WTC11 (cell line): ENCODE results near the gene MYBPH. TPM values are rescaled to one million over a fixed set of nuclear protein-coding genes. Genes with fewer than 3 reads are reported as not detected.

ENCODE experiments used
- ATAC-seq: fragments of 200-7000 bp; cut with Tn5 transposase; 2 replicates; pipeline ENCODE4 v1.10.0; 2021; ENCODE audit warnings: mild to moderate bottlenecking, moderate library complexity
- CTCF ChIA-PET: fragments of 300-600 bp; sonication (Branson Sonifier 250); formaldehyde crosslinking; loops from one replicate; lab custom pipeline; 2021; ENCODE audit warnings: antibody characterized with exemption; lab: Charles Lee
- POLR2A ChIA-PET: fragments of 350-600 bp; sonication (Branson Sonifier 250); formaldehyde crosslinking; loops from one replicate; lab custom pipeline; 2021; ENCODE audit warnings: antibody characterized with exemption; lab: Charles Lee
- DNase-seq: peaks from one replicate; pipeline ENCODE4 v3.0.0; 2021; ENCODE audit warnings: low spot score
- H3K27ac Mint-ChIP-seq: 2 replicates; pipeline ENCODE4 v1.8.0; 2021; ENCODE audit warnings: mixed read lengths
- H3K27me3 Mint-ChIP-seq: 2 replicates; pipeline ENCODE4 v1.8.0; 2021; ENCODE audit warnings: low read depth, mild to moderate bottlenecking, moderate library complexity, mixed read lengths
- H3K36me3 Mint-ChIP-seq: 2 replicates; pipeline ENCODE4 v1.8.0; 2021; ENCODE audit warnings: mixed read lengths
- H3K4me1 Mint-ChIP-seq: 2 replicates; pipeline ENCODE4 v1.8.0; 2022; ENCODE audit warnings: mixed read lengths
- H3K4me3 Mint-ChIP-seq: 2 replicates; pipeline ENCODE4 v1.8.0; 2021; ENCODE audit warnings: mild to moderate bottlenecking, moderate library complexity, mixed read lengths
- H3K9me3 Mint-ChIP-seq: 2 replicates; pipeline ENCODE4 v1.8.0; 2021; ENCODE audit warnings: mixed read lengths
- AR ChIP-seq: fragments of 250-450 bp; sonication (Bioruptor Pico); IDR thresholded peaks from 2 replicates; pipeline ENCODE4 v1.9.0; 2021; ENCODE audit warnings: mild to moderate bottlenecking
- ATF1 ChIP-seq: sonication (generic); formaldehyde crosslinking; IDR thresholded peaks from 2 replicates; pipeline ENCODE4 v1.8.1; 2023; ENCODE audit warnings: mild to moderate bottlenecking, moderate library complexity, missing genetic modification reagents
- ATF6 ChIP-seq: sonication (generic); formaldehyde crosslinking; IDR thresholded peaks from 2 replicates; pipeline ENCODE4 v1.8.1; 2023; ENCODE audit warnings: mild to moderate bottlenecking, missing genetic modification reagents
- CBFB ChIP-seq: sonication (generic); formaldehyde crosslinking; IDR thresholded peaks from 2 replicates; pipeline ENCODE4 v1.8.1; 2022; ENCODE audit warnings: mild to moderate bottlenecking, low read depth, missing genetic modification reagents
- E2F5 ChIP-seq: sonication (generic); formaldehyde crosslinking; IDR thresholded peaks from 2 replicates; pipeline ENCODE4 v1.8.1; 2022; ENCODE audit warnings: mild to moderate bottlenecking, moderate library complexity, missing genetic modification reagents
- EMX1 ChIP-seq: fragments of 250-450 bp; sonication (Bioruptor Pico); IDR thresholded peaks from 2 replicates; pipeline ENCODE4 v1.8.0; 2021; ENCODE audit warnings: mild to moderate bottlenecking
- JUN ChIP-seq: sonication (generic); formaldehyde crosslinking; IDR thresholded peaks from 2 replicates; pipeline ENCODE4 v1.8.0; 2023; ENCODE audit warnings: mild to moderate bottlenecking, missing genetic modification reagents
- NR3C1 ChIP-seq: sonication (generic); formaldehyde crosslinking; conservative IDR thresholded peaks from 2 replicates; pipeline ENCODE4 v1.8.1; 2023; ENCODE audit warnings: low read depth, mild to moderate bottlenecking, missing genetic modification reagents
- TCF7 ChIP-seq: sonication (generic); formaldehyde crosslinking; IDR thresholded peaks from 2 replicates; pipeline ENCODE4 v1.8.0; 2022; ENCODE audit warnings: mild to moderate bottlenecking, low read depth, missing genetic modification reagents, moderate library complexity
- TEAD1 ChIP-seq: sonication (generic); formaldehyde crosslinking; IDR thresholded peaks from 2 replicates; pipeline ENCODE4 v1.8.0; 2022; ENCODE audit warnings: mild to moderate bottlenecking, missing genetic modification reagents
- USF2 ChIP-seq: sonication (generic); formaldehyde crosslinking; IDR thresholded peaks from 2 replicates; pipeline ENCODE4 v1.8.1; 2023; ENCODE audit warnings: mild to moderate bottlenecking, missing genetic modification reagents, moderate library complexity
- ZNF138 ChIP-seq: sonication (generic); formaldehyde crosslinking; conservative IDR thresholded peaks from 2 replicates; pipeline ENCODE4 v1.8.1; 2022; ENCODE audit warnings: mild to moderate bottlenecking, moderate library complexity, missing genetic modification reagents
- ZNF281 ChIP-seq: sonication (generic); formaldehyde crosslinking; IDR thresholded peaks from 2 replicates; pipeline ENCODE4 v1.8.0; 2023; ENCODE audit warnings: mild to moderate bottlenecking, missing genetic modification reagents
- ZNF396 ChIP-seq: fragments of 250-450 bp; sonication (Bioruptor Pico); IDR thresholded peaks from 2 replicates; pipeline ENCODE4 v1.8.0; 2021; ENCODE audit warnings: mild to moderate bottlenecking, moderate library complexity, borderline replicate concordance
- ZNF512 ChIP-seq: sonication (generic); formaldehyde crosslinking; IDR thresholded peaks from 2 replicates; pipeline ENCODE4 v1.8.1; 2022; ENCODE audit warnings: missing genetic modification reagents, borderline replicate concordance
- total RNA-seq: library from RNA; stranded (reverse); gene quantifications from 3 replicates; pipeline ENCODE4 v1.2.3, GENCODE V29; 2021

The MYBPH gene
- total RNA-seq, 1 experiment from 2014 or later: not detected

- TF ChIP-seq ATF6 (no peak), JUN (CRISPR knock-in tag) (no peak), AR (no peak), ZNF138 (no peak), TEAD1 (CRISPR knock-in tag) (no peak), ZNF396 (CRISPR knock-in tag) (no peak), TCF7 (CRISPR knock-in tag) (no peak), ZNF512 (no peak), ZNF281 (no peak), E2F5 (CRISPR knock-in tag) (no peak), ATF1 (CRISPR knock-in tag) (no peak), EMX1 (CRISPR knock-in tag) (no peak), CBFB (CRISPR knock-in tag) (no peak), USF2 (CRISPR knock-in tag) (no peak), NR3C1 (CRISPR knock-in tag) (no peak)
- H3K27me3 Mint-ChIP-seq: peaks cover 2% of the 10 kb centered on the region; the same call in 1 of the 2 replicates
- ATAC-seq (no peak), DNase-seq (no peak)
- CTCF ChIA-PET: no interaction called here
- no peak overlapping the region for H3K4me3 Mint-ChIP-seq
- POLR2A ChIA-PET: no interaction called here
- peaks cover 32% of the 10 kb centered on the region for H3K4me1 Mint-ChIP-seq
- no peaks in the 10 kb centered on the region for H3K9me3 Mint-ChIP-seq
- no peaks in the 10 kb centered on the region for H3K36me3 Mint-ChIP-seq
- H3K27ac Mint-ChIP-seq: no peak overlapping the region
These were observed 8.2 kb upstream of the MYBPH start for GRCh38 chr1:203183828-203184227.
